H9 (cell line): Measurements from ENCODE around the gene GSK3A. TPM values are rescaled to one million over a fixed set of nuclear protein-coding genes. Genes with fewer than 3 reads are reported as not detected.
A peak's percentile ranks its signal among the peaks of the same experiment; 100 is the strongest.

Experiments
- DNase-seq: peaks from one replicate; pipeline ENCODE4 v3.0.0-alpha.2; 2017
- H2AFZ ChIP-seq: one replicate; pipeline ENCODE4 v1.6.1; 2013; ENCODE audit warnings: mild to moderate bottlenecking, low read length, control low read depth, moderate library complexity
- H2AK5ac ChIP-seq: 2 replicates; pipeline ENCODE4 v1.6.1; 2013; ENCODE audit warnings: low read length, control low read depth, mixed read lengths; ENCODE audit not compliant: insufficient read length
- H2BK120ac ChIP-seq: one replicate; pipeline ENCODE4 v1.6.1; 2013; ENCODE audit warnings: low read depth, mild to moderate bottlenecking, low read length, control low read depth, inconsistent platforms; ENCODE audit not compliant: poor library complexity, severe bottlenecking
- H2BK12ac ChIP-seq: 2 replicates; pipeline ENCODE4 v1.6.1; 2013; ENCODE audit warnings: low read length, control low read depth, mixed read lengths, low read depth; ENCODE audit not compliant: insufficient read length
- H2BK15ac ChIP-seq: 2 replicates; pipeline ENCODE4 v1.6.1; 2013; ENCODE audit warnings: low read depth, low read length, control low read depth
- H2BK20ac ChIP-seq: one replicate; pipeline ENCODE4 v1.6.1; 2013; ENCODE audit warnings: low read depth, mild to moderate bottlenecking, low read length, control low read depth, inconsistent platforms; ENCODE audit not compliant: poor library complexity, severe bottlenecking
- H2BK5ac ChIP-seq: 2 replicates; pipeline ENCODE4 v1.6.1; 2013; ENCODE audit warnings: low read length, control low read depth, mixed read lengths; ENCODE audit not compliant: insufficient read length
- H3K14ac ChIP-seq: 2 replicates; pipeline ENCODE4 v1.6.1; 2013; ENCODE audit warnings: low read length, control low read depth; ENCODE audit not compliant: insufficient read depth
- H3K18ac ChIP-seq: 2 replicates; pipeline ENCODE4 v1.6.1; 2013; ENCODE audit warnings: low read depth, mild to moderate bottlenecking, mixed read lengths, low read length, control low read depth; ENCODE audit not compliant: insufficient read length
- H3K23ac ChIP-seq: 2 replicates; pipeline ENCODE4 v1.6.1; 2013; ENCODE audit warnings: low read length, control low read depth, mixed read lengths, low read depth; ENCODE audit not compliant: insufficient read length
- H3K23me2 ChIP-seq: 2 replicates; pipeline ENCODE4 v1.6.1; 2013; ENCODE audit warnings: low read depth, mild to moderate bottlenecking, mixed read lengths, low read length, control low read depth; ENCODE audit not compliant: insufficient read length, poor library complexity, severe bottlenecking
- H3K27ac ChIP-seq: 2 replicates; pipeline ENCODE4 v1.5.1; 2013; ENCODE audit warnings: low read length, control low read depth, mixed read lengths, low read depth; ENCODE audit not compliant: insufficient read length
- H3K27me3 ChIP-seq: 2 replicates; pipeline ENCODE4 v1.6.1; 2013; ENCODE audit warnings: low read length, control low read depth, inconsistent platforms; ENCODE audit not compliant: insufficient read depth
- H3K4ac ChIP-seq: 2 replicates; pipeline ENCODE4 v1.6.1; 2013; ENCODE audit warnings: low read depth, mild to moderate bottlenecking, control low read depth, inconsistent platforms, low read length, moderate library complexity
- H3K4me1 ChIP-seq: 2 replicates; pipeline ENCODE4 v1.6.1; 2013; ENCODE audit warnings: low read length, control low read depth, inconsistent platforms; ENCODE audit not compliant: insufficient read depth
- H3K4me2 ChIP-seq: 2 replicates; pipeline ENCODE4 v1.6.1; 2013; ENCODE audit warnings: low read length, control low read depth, mixed read lengths; ENCODE audit not compliant: insufficient read length, insufficient read depth
- H3K56ac ChIP-seq: 2 replicates; pipeline ENCODE4 v1.6.1; 2013; ENCODE audit warnings: low read depth, mild to moderate bottlenecking, mixed read lengths, low read length, control low read depth; ENCODE audit not compliant: insufficient read length
- H3K79me1 ChIP-seq: 2 replicates; pipeline ENCODE4 v1.6.1; 2013; ENCODE audit warnings: low read depth, mild to moderate bottlenecking, moderate library complexity, low read length, control low read depth, inconsistent platforms; ENCODE audit not compliant: insufficient read depth, poor library complexity, severe bottlenecking
- H3K79me2 ChIP-seq: 2 replicates; pipeline ENCODE4 v1.6.1; 2013; ENCODE audit warnings: low read length, control low read depth, inconsistent platforms; ENCODE audit not compliant: insufficient read depth
- H3K9ac ChIP-seq: 2 replicates; pipeline ENCODE4 v1.6.1; 2013; ENCODE audit warnings: low read length, control low read depth, mixed read lengths; ENCODE audit not compliant: insufficient read length; ENCODE audit errors: extremely low read depth
- H3K9me3 ChIP-seq: one replicate; pipeline ENCODE4 v1.6.1; 2013; ENCODE audit warnings: low read depth, low read length, inconsistent platforms; ENCODE audit not compliant: control insufficient read depth
- H3T11ph ChIP-seq: one replicate; pipeline ENCODE4 v1.6.1; 2013; ENCODE audit warnings: mild to moderate bottlenecking, low read length, control low read depth, inconsistent platforms
- H4K20me1 ChIP-seq: one replicate; pipeline ENCODE4 v1.6.1; 2013; ENCODE audit not compliant: control insufficient read depth, insufficient read length, insufficient read depth
- H4K5ac ChIP-seq: 2 replicates; pipeline ENCODE4 v1.6.1; 2013; ENCODE audit warnings: low read depth, mild to moderate bottlenecking, mixed read lengths, low read length, control low read depth; ENCODE audit not compliant: insufficient read length
- H4K8ac ChIP-seq: replicated peaks from 2 replicates; pipeline ENCODE4 v1.6.1; 2013; ENCODE audit warnings: low read length, control low read depth, mixed read lengths, low read depth; ENCODE audit not compliant: insufficient read length
- H4K91ac ChIP-seq: 2 replicates; pipeline ENCODE4 v1.6.1; 2013; ENCODE audit warnings: low read depth, mild to moderate bottlenecking, moderate library complexity, mixed read lengths, low read length, control low read depth; ENCODE audit not compliant: insufficient read length
- H3K27ac Mint-ChIP-seq, 3 experiments: 2 replicates in 2 of 3; 3 replicates in 1 of 3; pipeline ENCODE4 v1.8.0; 2020 to 2021; ENCODE audit warnings: mixed read lengths in 3 of 3, mild to moderate bottlenecking in 1 of 3, moderate library complexity in 1 of 3
- H3K27me3 Mint-ChIP-seq: 2 replicates; pipeline ENCODE4 v1.8.0; 2021; ENCODE audit warnings: low read depth, mild to moderate bottlenecking, moderate library complexity, mixed read lengths
- H3K36me3 Mint-ChIP-seq, 3 experiments: 2 replicates in 2 of 3; 3 replicates in 1 of 3; pipeline ENCODE4 v1.8.0; 2020 to 2021; ENCODE audit warnings: low read depth in 3 of 3, mixed read lengths in 3 of 3; ENCODE audit not compliant: insufficient read depth in 1 of 3
- H3K4me1 Mint-ChIP-seq, 2 experiments: 2 replicates each; pipeline ENCODE4 v1.8.0; 2020; ENCODE audit warnings: mixed read lengths in 2 of 2
- H3K4me3 Mint-ChIP-seq, 2 experiments: 2 replicates in 1 of 2; 3 replicates in 1 of 2; pipeline ENCODE4 v1.8.0; 2020 to 2021; ENCODE audit warnings: mild to moderate bottlenecking in 2 of 2, mixed read lengths in 2 of 2, moderate library complexity in 1 of 2
- H3K9me3 Mint-ChIP-seq, 2 experiments: 2 replicates in 1 of 2; 3 replicates in 1 of 2; pipeline ENCODE4 v1.8.0; 2020; ENCODE audit warnings: mild to moderate bottlenecking in 2 of 2, mixed read lengths in 2 of 2, moderate library complexity in 1 of 2
- WGBS: extraction: QIAGEN DNeasy Blood & Tissue Kit; methylation state at CpG from one replicate; pipeline ENCODE4 v1.1.7; 2013; ENCODE audit warnings: missing lambda C conversion rate, low lambda C conversion rate, mixed read lengths; ENCODE audit not compliant: insufficient read length; ENCODE audit errors: extremely low coverage; 5-methylcytosine and 5-hydroxymethylcytosine counted together
- total RNA-seq: library from RNA; stranded (reverse); gene quantifications from 2 replicates; pipeline ENCODE4 v1.2.1, GENCODE V29; 2021
- TF ChIP-seq, protein P1 (sequence below): fragments of 200-600 bp; sonication (generic); conservative IDR thresholded peaks from 3 replicates; pipeline ENCODE4 v1.8.0; 2021; ENCODE audit warnings: antibody characterized with exemption, mild to moderate bottlenecking

The GSK3A gene
- total RNA-seq, 1 experiment from 2014 or later: 52.4 TPM

DNA sequence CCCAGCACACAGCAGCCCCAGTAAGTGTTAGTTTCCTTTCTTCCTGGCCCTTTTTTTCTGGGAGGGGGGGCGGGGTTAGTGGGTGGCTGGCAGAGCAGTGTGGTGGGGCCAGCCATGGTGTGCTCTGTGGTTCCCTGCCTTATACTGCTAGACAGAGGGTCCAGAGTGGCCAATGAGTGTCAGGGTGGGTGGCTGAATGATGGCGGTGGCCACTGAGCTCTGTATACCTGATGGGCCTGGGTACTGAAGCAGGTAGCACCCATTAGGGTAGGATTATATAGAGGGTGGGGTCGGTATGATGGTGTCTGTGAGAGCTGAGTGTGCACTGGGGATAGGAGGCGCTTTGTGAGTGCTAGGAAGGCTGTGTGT is 40.4 kb upstream of the GSK3A start:
- Histone ChIP-seq H3K4me2 (peak overlapping the region; percentile 76), H3K18ac (no peak overlapping the region), H4K5ac (no peak overlapping the region), H4K8ac (no peak overlapping the region), H3K79me2 (peaks cover 3% of the 10 kb centered on the region; the same call in 1 of the 2 replicates), H2AFZ (no peak overlapping the region), H2BK5ac (no peak overlapping the region), H2BK120ac (no peak overlapping the region), H3K56ac (no peak overlapping the region), H4K91ac (no peak overlapping the region), H3T11ph (no peak overlapping the region), H3K4me1 (peaks cover 8% of the 10 kb centered on the region; the same call in 1 of the 2 replicates), H4K20me1 (peaks cover 3% of the 10 kb centered on the region), H3K9me3 (no peaks in the 10 kb centered on the region), H2BK12ac (no peak overlapping the region), H3K27me3 (no peaks in the 10 kb centered on the region), H3K23me2 (peaks cover 19% of the 10 kb centered on the region), H3K4ac (no peak overlapping the region), H2AK5ac (no peak overlapping the region), H3K23ac (no peak overlapping the region), H3K27ac (no peak overlapping the region), H2BK20ac (no peak overlapping the region), H2BK15ac (no peak overlapping the region), H3K14ac (no peak overlapping the region), H3K9ac (no peak overlapping the region), H3K79me1 (peaks cover 11% of the 10 kb centered on the region)
- 100% methylated on average over 1 of the region's 4 CpGs for WGBS
- Mint-ChIP-seq H3K9me3 (no peaks in the 10 kb centered on the region; a peak in 2 of 5 replicates), H3K36me3 (peaks cover 10 to 13% (median 13%) of the 10 kb centered on the region in 3 experiments), H3K27ac (no peak overlapping the region), H3K27me3 (no peaks in the 10 kb centered on the region; the same call in 1 of the 2 replicates), H3K4me1 (peaks cover 40 to 49% of the 10 kb centered on the region in 2 experiments), H3K4me3 (peak overlapping the region in 1 of 2 experiments; percentile 74; a peak in 2 of 5 replicates)
- TF ChIP-seq, protein P1, sequence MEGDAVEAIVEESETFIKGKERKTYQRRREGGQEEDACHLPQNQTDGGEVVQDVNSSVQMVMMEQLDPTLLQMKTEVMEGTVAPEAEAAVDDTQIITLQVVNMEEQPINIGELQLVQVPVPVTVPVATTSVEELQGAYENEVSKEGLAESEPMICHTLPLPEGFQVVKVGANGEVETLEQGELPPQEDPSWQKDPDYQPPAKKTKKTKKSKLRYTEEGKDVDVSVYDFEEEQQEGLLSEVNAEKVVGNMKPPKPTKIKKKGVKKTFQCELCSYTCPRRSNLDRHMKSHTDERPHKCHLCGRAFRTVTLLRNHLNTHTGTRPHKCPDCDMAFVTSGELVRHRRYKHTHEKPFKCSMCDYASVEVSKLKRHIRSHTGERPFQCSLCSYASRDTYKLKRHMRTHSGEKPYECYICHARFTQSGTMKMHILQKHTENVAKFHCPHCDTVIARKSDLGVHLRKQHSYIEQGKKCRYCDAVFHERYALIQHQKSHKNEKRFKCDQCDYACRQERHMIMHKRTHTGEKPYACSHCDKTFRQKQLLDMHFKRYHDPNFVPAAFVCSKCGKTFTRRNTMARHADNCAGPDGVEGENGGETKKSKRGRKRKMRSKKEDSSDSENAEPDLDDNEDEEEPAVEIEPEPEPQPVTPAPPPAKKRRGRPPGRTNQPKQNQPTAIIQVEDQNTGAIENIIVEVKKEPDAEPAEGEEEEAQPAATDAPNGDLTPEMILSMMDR: no peak
- no peak for DNase-seq
